ENCODE data around the gene RAD18. TPM values are rescaled to one million over a fixed set of nuclear protein-coding genes. Genes with fewer than 3 reads are reported as not detected.

RAD18 gene, protein sequence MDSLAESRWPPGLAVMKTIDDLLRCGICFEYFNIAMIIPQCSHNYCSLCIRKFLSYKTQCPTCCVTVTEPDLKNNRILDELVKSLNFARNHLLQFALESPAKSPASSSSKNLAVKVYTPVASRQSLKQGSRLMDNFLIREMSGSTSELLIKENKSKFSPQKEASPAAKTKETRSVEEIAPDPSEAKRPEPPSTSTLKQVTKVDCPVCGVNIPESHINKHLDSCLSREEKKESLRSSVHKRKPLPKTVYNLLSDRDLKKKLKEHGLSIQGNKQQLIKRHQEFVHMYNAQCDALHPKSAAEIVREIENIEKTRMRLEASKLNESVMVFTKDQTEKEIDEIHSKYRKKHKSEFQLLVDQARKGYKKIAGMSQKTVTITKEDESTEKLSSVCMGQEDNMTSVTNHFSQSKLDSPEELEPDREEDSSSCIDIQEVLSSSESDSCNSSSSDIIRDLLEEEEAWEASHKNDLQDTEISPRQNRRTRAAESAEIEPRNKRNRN
- total RNA-seq (20.6 and 21.3 TPM in 2 replicates), polyA plus RNA-seq (4.8 and 7.1 TPM in 2 replicates), polyA minus RNA-seq (8.1 and 12.0 TPM in 2 replicates)
- total RNA-seq (2013), result 12.2 TPM

DNA sequence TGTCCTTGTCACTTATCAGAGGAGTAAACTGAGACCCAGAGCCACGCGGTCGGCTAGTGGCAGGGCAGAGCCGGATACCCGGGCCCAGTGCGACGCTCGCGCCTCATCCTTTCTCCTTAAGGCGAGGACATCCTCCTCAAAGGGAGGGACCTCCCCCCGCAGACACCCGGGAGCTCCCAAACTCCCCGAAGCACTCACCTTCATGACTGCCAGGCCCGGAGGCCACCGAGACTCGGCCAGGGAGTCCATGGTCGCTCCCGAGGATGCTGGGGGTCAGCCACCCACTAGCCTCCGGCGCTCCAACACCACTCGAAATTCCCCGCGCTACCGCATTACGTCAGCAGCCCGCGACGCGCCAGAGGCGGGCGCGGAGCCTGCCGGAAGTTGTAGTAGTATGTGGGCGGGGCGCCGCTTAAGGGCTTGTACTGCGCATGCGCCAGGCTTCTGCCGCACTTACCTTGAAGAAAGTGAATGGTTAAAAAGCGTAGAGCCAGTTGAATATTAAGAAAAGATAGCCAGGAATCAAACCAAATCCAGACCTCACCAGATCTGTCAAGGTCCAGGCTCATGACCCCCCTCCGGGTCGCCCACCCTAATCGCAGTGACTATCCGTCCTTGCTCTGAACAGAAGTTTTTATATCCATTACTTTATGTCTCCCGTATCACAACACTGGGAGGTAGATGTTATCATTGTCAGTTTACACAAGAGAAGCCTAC lies at the start of gene RAD18:
TSS of gene RAD18 (minus strand) at position 336 of the 717 bp plus-strand sequence. CDS start at position 249, 87 bp downstream.
- Histone ChIP-seq H3K9me3 (ENCODE audit: control extremely low read depth in 1 of 3, control insufficient read depth in 2 of 3, insufficient read depth in 1 of 3, low read length in 2 of 3) (no peaks in the 10 kb centered on the region), H3K36me3 (replicated peaks in 1 of 2; ENCODE audit: control extremely low read depth in 1 of 2, control insufficient read depth in 1 of 2, extremely low read depth in 1 of 2, insufficient read depth in 2 of 2, low read length in 1 of 2) (peaks cover 0 to under 1% of the 10 kb centered on the region in 2 experiments), H3K79me2 (ENCODE audit: control insufficient read depth, insufficient read depth, low read length) (peaks cover 27% of the 10 kb centered on the region), H2AFZ (ENCODE audit: insufficient read depth, low read depth, low read length, poor library complexity, severe bottlenecking) (peak within 1 kb of the TSS; percentile 96), H3K4me3 (ENCODE audit: control extremely low read depth in 1 of 5, extremely low read depth in 1 of 5, insufficient read depth in 1 of 5, low read depth in 2 of 5, low read length in 4 of 5) (peak within 1 kb of the TSS; percentile 79 to 93 (median 85)), H4K20me1 (ENCODE audit: control insufficient read depth, insufficient read depth, low read length, poor library complexity, severe bottlenecking) (no peaks in the 10 kb centered on the region), H3K9ac (ENCODE audit: low read length) (peak within 1 kb of the TSS; percentile 73), H3K27ac (ENCODE audit: low read length in 2 of 2) (peak within 1 kb of the TSS; percentile 81 to 93), H3K4me1 (ENCODE audit: control insufficient read depth in 2 of 2, insufficient read depth in 2 of 2, low read length in 2 of 2) (peaks cover 18 to 25% of the 10 kb centered on the region in 2 donors), H3K4me2 (replicated peaks; ENCODE audit: low read depth, low read length, poor library complexity, severe bottlenecking) (peak within 1 kb of the TSS; percentile 70), H3K27me3 (replicated peaks in 1 of 4; ENCODE audit: control extremely low read depth in 1 of 4, control insufficient read depth in 3 of 4, insufficient read depth in 4 of 4, low read length in 3 of 4) (peaks cover 0 to 3% (median 0%) of the 10 kb centered on the region in 4 experiments)
- Mint-ChIP-seq H3K27me3 (peaks cover 7% of the 10 kb centered on the region), H3K4me1 (peaks cover 34% of the 10 kb centered on the region), H3K9me3 (ENCODE audit: insufficient read depth) (no peaks in the 10 kb centered on the region), H3K4me3 (peak within 1 kb of the TSS; percentile 89), H3K27ac (peak within 1 kb of the TSS; percentile 94)
- intact Hi-C loops (cut with micrococcal nuclease), result loop anchor here (1.0 kb wide), 3 partner anchors 286 to 768 kb away; partner anchors contain the start of genes BRPF1, SETD5 and SRGAP3
- DNase-seq (peak; percentile 95), ATAC-seq (ENCODE audit: low read depth) (peak; percentile 97)
- under 1% methylated on average over 21 of the region's 45 CpGs for WGBS (ENCODE audit: insufficient coverage)
- TF ChIP-seq, protein P1, sequence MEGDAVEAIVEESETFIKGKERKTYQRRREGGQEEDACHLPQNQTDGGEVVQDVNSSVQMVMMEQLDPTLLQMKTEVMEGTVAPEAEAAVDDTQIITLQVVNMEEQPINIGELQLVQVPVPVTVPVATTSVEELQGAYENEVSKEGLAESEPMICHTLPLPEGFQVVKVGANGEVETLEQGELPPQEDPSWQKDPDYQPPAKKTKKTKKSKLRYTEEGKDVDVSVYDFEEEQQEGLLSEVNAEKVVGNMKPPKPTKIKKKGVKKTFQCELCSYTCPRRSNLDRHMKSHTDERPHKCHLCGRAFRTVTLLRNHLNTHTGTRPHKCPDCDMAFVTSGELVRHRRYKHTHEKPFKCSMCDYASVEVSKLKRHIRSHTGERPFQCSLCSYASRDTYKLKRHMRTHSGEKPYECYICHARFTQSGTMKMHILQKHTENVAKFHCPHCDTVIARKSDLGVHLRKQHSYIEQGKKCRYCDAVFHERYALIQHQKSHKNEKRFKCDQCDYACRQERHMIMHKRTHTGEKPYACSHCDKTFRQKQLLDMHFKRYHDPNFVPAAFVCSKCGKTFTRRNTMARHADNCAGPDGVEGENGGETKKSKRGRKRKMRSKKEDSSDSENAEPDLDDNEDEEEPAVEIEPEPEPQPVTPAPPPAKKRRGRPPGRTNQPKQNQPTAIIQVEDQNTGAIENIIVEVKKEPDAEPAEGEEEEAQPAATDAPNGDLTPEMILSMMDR (IDR thresholded peaks at IDR 0.05), result no peak
- no peak for TF ChIP-seq EZH2 (IDR thresholded peaks at IDR 0.05; ENCODE audit: borderline replicate concordance, insufficient read depth, low read depth, low read length, poor library complexity, severe bottlenecking)
- CTCF ChIA-PET, result interaction anchor here (1.5 to 2.0 kb wide), 2 partner anchors 8 to 11 kb away, joined by 3 to 5 read pairs; no protein-coding TSS in a partner anchor
- POLR2A ChIA-PET, result no interaction called here
